GM12873 (cell line): ENCODE measurements around the gene SOX15.

Experiments used
- TF ChIP-seq, protein P1 (sequence below): IDR thresholded peaks from 2 replicates; pipeline ENCODE4 v1.5.1; 2012; ENCODE audit warnings: low read depth, mild to moderate bottlenecking, moderate library complexity, low read length, control low read depth; ENCODE audit not compliant: insufficient read depth; ENCODE audit errors: missing control alignments

Gene SOX15

DNA sequence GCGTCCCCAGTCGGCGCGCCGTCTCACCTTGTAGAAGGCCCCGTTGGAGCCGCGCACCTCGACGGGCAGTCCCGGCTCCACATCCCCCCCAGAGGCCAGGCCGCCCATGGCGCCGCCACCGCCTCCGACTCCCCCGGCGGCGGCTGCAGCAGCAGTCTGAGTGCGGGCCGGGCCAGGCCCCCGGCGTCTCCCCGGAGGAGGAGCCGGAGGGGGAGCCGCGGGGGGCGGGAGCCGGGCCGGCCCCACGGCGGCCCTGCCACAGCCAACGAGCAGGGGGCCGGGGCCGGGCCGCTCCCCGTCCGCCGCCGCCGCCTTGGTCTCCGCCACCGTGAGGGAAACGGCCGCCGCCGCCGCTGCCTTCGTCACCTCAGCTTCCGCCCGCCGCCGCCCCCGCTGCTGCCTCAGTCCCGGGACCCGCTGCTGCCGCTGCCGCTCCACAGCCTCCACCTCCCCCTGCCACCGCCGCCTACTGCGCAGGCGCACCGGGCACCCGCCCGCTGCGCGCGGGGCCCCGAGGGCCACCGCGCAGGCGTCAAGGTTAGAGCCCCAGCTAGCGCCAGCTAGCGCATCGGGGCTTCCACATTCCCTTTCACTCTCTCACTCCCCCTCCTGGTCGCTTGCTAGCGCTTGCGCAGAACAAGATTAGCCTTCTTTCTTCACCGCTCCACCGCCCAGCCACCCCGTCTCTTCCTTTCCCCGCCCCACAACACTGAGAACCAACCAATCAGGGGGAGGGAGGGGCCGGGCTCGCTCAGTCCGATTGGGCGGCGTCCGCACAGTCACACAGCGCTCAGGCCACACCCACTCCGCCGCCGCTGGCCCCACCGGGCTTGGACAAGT lies 24.8 kb upstream of the SOX15 start, which contains the start of gene FXR2:
FXR2 (minus strand) TSS at position 473 of the 840 bp plus-strand sequence; CDS start at position 108, 365 bp downstream.
- TF ChIP-seq, protein P1, sequence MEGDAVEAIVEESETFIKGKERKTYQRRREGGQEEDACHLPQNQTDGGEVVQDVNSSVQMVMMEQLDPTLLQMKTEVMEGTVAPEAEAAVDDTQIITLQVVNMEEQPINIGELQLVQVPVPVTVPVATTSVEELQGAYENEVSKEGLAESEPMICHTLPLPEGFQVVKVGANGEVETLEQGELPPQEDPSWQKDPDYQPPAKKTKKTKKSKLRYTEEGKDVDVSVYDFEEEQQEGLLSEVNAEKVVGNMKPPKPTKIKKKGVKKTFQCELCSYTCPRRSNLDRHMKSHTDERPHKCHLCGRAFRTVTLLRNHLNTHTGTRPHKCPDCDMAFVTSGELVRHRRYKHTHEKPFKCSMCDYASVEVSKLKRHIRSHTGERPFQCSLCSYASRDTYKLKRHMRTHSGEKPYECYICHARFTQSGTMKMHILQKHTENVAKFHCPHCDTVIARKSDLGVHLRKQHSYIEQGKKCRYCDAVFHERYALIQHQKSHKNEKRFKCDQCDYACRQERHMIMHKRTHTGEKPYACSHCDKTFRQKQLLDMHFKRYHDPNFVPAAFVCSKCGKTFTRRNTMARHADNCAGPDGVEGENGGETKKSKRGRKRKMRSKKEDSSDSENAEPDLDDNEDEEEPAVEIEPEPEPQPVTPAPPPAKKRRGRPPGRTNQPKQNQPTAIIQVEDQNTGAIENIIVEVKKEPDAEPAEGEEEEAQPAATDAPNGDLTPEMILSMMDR, result peak; percentile 74

DNA sequence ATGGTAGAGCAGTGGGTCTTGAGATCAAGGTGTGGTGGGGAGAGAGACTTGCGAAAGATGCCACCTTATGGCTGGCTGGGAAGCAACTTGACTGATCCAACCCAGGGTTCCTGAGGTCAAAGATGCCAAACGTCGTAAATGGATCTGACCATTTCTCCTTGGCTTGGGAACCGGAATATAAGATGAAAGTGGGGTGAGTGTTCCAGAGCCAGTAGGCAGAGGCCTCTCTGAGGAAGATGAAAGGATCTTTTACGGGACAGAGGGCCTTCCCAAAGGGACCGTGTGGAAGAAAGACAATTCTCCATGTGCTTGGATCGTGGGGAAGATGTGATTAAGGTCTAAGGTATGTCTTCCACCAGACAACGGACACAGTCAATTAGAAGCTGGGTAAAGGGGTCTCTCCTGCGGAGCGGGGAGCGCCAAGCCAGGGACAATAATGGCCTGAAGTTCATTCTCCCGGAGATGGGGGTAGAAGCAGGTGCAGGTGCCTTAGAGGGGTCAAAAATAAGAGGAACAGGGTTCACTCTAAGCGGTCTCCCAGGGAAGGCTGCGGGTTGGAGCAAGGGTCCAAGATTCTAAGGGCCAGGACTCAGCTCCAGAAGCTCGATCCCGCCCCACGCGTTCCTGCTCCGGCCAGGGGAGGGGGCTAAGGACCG lies 24.0 kb upstream of the SOX15 start:
- TF ChIP-seq, protein P1, result no peak

DNA sequence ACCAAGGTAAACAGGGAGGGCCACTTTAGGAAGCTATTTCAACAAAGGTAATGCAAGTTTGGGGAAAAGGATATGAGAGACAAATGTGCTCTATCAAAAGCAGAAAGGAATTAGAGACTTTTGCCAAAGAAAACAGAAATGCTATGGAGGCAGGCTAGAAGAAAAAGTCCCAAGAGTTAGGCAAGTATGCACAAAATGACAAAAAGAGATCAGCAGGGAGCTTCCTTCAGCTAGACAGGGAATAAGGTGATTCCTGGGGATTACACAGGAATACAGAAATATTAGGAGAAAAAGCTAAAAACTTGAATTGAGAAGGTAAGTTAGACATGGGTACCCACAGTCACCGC lies 22.4 kb upstream of the SOX15 start:
- TF ChIP-seq, protein P1, result no peak

GRCh38 chr17:7611635-7612293 lies 21.9 kb upstream of the SOX15 start:
- TF ChIP-seq, protein P1, result no peak

GRCh38 chr17:7610641-7611040 lies 20.7 kb upstream of the SOX15 start:
- TF ChIP-seq, protein P1, result no peak

DNA sequence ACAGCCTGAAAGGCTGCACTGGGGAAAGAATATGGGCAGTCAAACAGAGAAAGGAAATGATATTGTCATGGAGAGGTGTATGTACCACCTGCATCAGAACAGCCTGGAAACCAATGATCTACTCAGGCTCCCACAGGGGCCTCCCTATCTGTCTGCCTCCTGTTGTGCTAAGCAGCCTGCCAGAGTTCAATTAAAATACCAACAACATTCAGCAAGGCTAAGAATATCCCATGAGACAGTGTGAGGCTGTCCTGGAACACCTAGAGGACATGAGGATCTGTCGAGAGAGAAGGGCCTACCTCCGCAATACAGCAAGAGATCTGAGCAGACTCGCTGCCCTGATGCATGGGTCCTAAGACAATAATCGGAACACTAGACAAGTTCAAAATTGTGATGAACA lies 16.4 kb upstream of the SOX15 start:
- TF ChIP-seq, protein P1, result no peak

DNA sequence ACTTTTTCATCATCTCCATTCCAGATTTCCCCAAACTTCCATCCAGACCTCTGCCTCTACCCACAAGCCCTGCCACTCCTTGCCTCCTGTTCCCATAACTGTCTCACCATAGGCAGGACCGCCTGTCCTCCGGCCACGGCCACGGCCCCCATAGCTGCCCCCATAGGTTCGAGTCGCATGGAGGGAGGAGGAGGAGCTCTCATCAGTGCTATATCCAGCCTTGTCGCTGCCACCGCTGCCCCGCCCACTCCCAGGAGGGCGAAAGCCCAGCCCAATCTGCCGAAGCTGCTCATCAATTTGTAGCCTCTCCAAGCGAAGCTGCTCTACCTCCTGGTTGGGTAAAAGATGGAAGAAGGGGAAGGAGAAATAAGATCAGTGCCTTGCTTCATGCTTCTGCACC lies 3.4 kb upstream of the SOX15 start:
- TF ChIP-seq, protein P1, result no peak
